ENCODE results near the gene BDKRB1. TPM values are rescaled to one million over a fixed set of nuclear protein-coding genes. Genes with fewer than 3 reads are reported as not detected.

The BDKRB1 gene
- total RNA-seq, 1 experiment from 2014 or later = not detected

GRCh38 chr14:96229315-96229714 lies 26.7 kb upstream of the BDKRB1 start:
- Histone ChIP-seq H2BK12ac (ENCODE audit: insufficient read length, low read depth, low read length) (no peak overlapping the region), H2BK20ac (ENCODE audit: low read depth, low read length, poor library complexity, severe bottlenecking) (no peak overlapping the region), H4K20me1 (ENCODE audit: control insufficient read depth, insufficient read depth, insufficient read length) (no peaks in the 10 kb centered on the region), H3K23me2 (ENCODE audit: insufficient read length, low read depth, low read length, poor library complexity, severe bottlenecking) (no peaks in the 10 kb centered on the region), H2BK5ac (ENCODE audit: insufficient read length, low read length) (no peak overlapping the region), H2BK15ac (ENCODE audit: low read depth, low read length) (no peak overlapping the region), H3K27ac (ENCODE audit: insufficient read length, low read depth, low read length) (no peak overlapping the region), H3K14ac (ENCODE audit: insufficient read depth, low read length) (no peak overlapping the region), H3K4ac (ENCODE audit: low read depth, low read length) (no peak overlapping the region), H3T11ph (ENCODE audit: low read length) (no peak overlapping the region), H3K79me2 (ENCODE audit: insufficient read depth, low read length) (no peaks in the 10 kb centered on the region), H3K56ac (ENCODE audit: insufficient read length, low read depth, low read length) (no peak overlapping the region), H3K9me3 (ENCODE audit: control insufficient read depth, low read depth, low read length) (peaks cover 5% of the 10 kb centered on the region), H4K8ac (replicated peaks; ENCODE audit: insufficient read length, low read depth, low read length) (no peak overlapping the region), H3K4me2 (ENCODE audit: insufficient read depth, insufficient read length, low read length) (no peak overlapping the region), H3K27me3 (ENCODE audit: insufficient read depth, low read length) (no peaks in the 10 kb centered on the region), H3K9ac (ENCODE audit: extremely low read depth, insufficient read length, low read length) (no peak overlapping the region), H2AFZ (ENCODE audit: low read length) (no peak overlapping the region), H3K23ac (ENCODE audit: insufficient read length, low read depth, low read length) (no peak overlapping the region), H2BK120ac (ENCODE audit: low read depth, low read length, poor library complexity, severe bottlenecking) (no peak overlapping the region), H3K18ac (ENCODE audit: insufficient read length, low read depth, low read length) (no peak overlapping the region), H4K5ac (ENCODE audit: insufficient read length, low read depth, low read length) (no peak overlapping the region), H3K4me1 (ENCODE audit: insufficient read depth, low read length) (no peaks in the 10 kb centered on the region), H2AK5ac (ENCODE audit: insufficient read length, low read length) (no peak overlapping the region), H4K91ac (ENCODE audit: insufficient read length, low read depth, low read length) (no peak overlapping the region), H3K79me1 (ENCODE audit: insufficient read depth, low read depth, low read length, poor library complexity, severe bottlenecking) (no peaks in the 10 kb centered on the region)
- Mint-ChIP-seq H3K27me3 (ENCODE audit: low read depth) (peaks cover 3% of the 10 kb centered on the region; the same call in 1 of the 2 replicates), H3K4me3 (no peak overlapping the region), H3K4me1 (peaks cover 8 to 17% of the 10 kb centered on the region in 2 experiments), H3K9me3 (peaks cover 9 to 12% of the 10 kb centered on the region in 2 experiments), H3K36me3 (ENCODE audit: insufficient read depth in 1 of 3, low read depth in 3 of 3) (peaks cover 0 to 9% (median 0%) of the 10 kb centered on the region in 3 experiments; a peak in 4 of 7 replicates), H3K27ac (no peak overlapping the region)
- DNase-seq = no peak
- no peak for TF ChIP-seq CTCF (conservative IDR thresholded peaks at IDR 0.05)
- WGBS (ENCODE audit: extremely low coverage, insufficient read length, low lambda C conversion rate) = no CpG with 5 or more reads among the region's 6 CpGs

Measured in H9 (cell line).